ENCODE data around the gene ANKRD60.

The ANKRD60 gene

GRCh38 chr20:58256307-58256706 is 27.9 kb upstream of the ANKRD60 start:
- Histone ChIP-seq H3K9me3 (ENCODE audit: control insufficient read depth, low read length) (no peaks in the 10 kb centered on the region), H3K9ac (no peak overlapping the region), H2AFZ (no peak overlapping the region), H3K27me3 (ENCODE audit: control insufficient read depth, insufficient read depth, low read length) (no peaks in the 10 kb centered on the region), H3K4me3 (ENCODE audit: low read depth, low read length) (no peak overlapping the region), H3K79me2 (no peaks in the 10 kb centered on the region), H3K4me1 (no peaks in the 10 kb centered on the region), H3K36me3 (ENCODE audit: control insufficient read depth, insufficient read depth, low read length) (no peaks in the 10 kb centered on the region), H3K27ac (no peak overlapping the region), H3K4me2 (ENCODE audit: low read length) (no peak overlapping the region)
- no peak for TF ChIP-seq CTCF (IDR thresholded peaks at IDR 0.05)

GRCh38 chr20:58254890-58255289 is 26.4 kb upstream of the ANKRD60 start:
- H3K9me3 ChIP-seq (ENCODE audit: control insufficient read depth, low read length), result no peaks in the 10 kb centered on the region
- H3K4me3 ChIP-seq (ENCODE audit: low read depth, low read length), result no peak overlapping the region
- H3K79me2 ChIP-seq, result no peaks in the 10 kb centered on the region
- H3K4me1 ChIP-seq, result no peaks in the 10 kb centered on the region
- no peaks in the 10 kb centered on the region for H3K27me3 ChIP-seq (ENCODE audit: control insufficient read depth, insufficient read depth, low read length)
- no peak overlapping the region for H3K4me2 ChIP-seq (ENCODE audit: low read length)
- TF ChIP-seq CTCF (IDR thresholded peaks at IDR 0.05), result no peak
- H3K9ac ChIP-seq, result no peak overlapping the region
- H2AFZ ChIP-seq, result no peak overlapping the region
- H3K27ac ChIP-seq, result no peak overlapping the region
- no peaks in the 10 kb centered on the region for H3K36me3 ChIP-seq (ENCODE audit: control insufficient read depth, insufficient read depth, low read length)

GRCh38 chr20:58251979-58252591 is 23.6 kb upstream of the ANKRD60 start:
- Histone ChIP-seq H3K27ac (no peak overlapping the region), H3K4me3 (ENCODE audit: low read depth, low read length) (no peak overlapping the region), H3K9me3 (ENCODE audit: control insufficient read depth, low read length) (no peaks in the 10 kb centered on the region), H3K9ac (no peak overlapping the region), H3K4me2 (ENCODE audit: low read length) (no peak overlapping the region), H3K36me3 (ENCODE audit: control insufficient read depth, insufficient read depth, low read length) (no peaks in the 10 kb centered on the region), H3K27me3 (ENCODE audit: control insufficient read depth, insufficient read depth, low read length) (no peaks in the 10 kb centered on the region), H3K4me1 (no peaks in the 10 kb centered on the region), H2AFZ (no peak overlapping the region), H3K79me2 (no peaks in the 10 kb centered on the region)
- TF ChIP-seq CTCF (IDR thresholded peaks at IDR 0.05), result no peak

- no peaks in the 10 kb centered on the region for H3K36me3 ChIP-seq (ENCODE audit: control insufficient read depth, insufficient read depth, low read length)
- no peak overlapping the region for H2AFZ ChIP-seq
- H3K4me1 ChIP-seq, result no peaks in the 10 kb centered on the region
- no peaks in the 10 kb centered on the region for H3K9me3 ChIP-seq (ENCODE audit: control insufficient read depth, low read length)
- H3K27me3 ChIP-seq (ENCODE audit: control insufficient read depth, insufficient read depth, low read length), result no peaks in the 10 kb centered on the region
- H3K4me3 ChIP-seq (ENCODE audit: low read depth, low read length), result no peak overlapping the region
- H3K27ac ChIP-seq, result no peak overlapping the region
- no peak overlapping the region for H3K9ac ChIP-seq
- H3K79me2 ChIP-seq, result no peaks in the 10 kb centered on the region
- TF ChIP-seq CTCF (IDR thresholded peaks at IDR 0.05), result no peak
- H3K4me2 ChIP-seq (ENCODE audit: low read length), result no peak overlapping the region
Measured at GRCh38 chr20:58251348-58251978, 23.0 kb upstream of the ANKRD60 start.

GRCh38 chr20:58246346-58246745 is 17.9 kb upstream of the ANKRD60 start:
- no peak overlapping the region for H3K9ac ChIP-seq
- H3K79me2 ChIP-seq, result no peaks in the 10 kb centered on the region
- H3K4me3 ChIP-seq (ENCODE audit: low read depth, low read length), result no peak overlapping the region
- no peaks in the 10 kb centered on the region for H3K36me3 ChIP-seq (ENCODE audit: control insufficient read depth, insufficient read depth, low read length)
- no peak overlapping the region for H2AFZ ChIP-seq
- TF ChIP-seq CTCF (IDR thresholded peaks at IDR 0.05), result peak; percentile 9
- no peaks in the 10 kb centered on the region for H3K4me1 ChIP-seq
- no peak overlapping the region for H3K4me2 ChIP-seq (ENCODE audit: low read length)
- H3K27me3 ChIP-seq (ENCODE audit: control insufficient read depth, insufficient read depth, low read length), result no peaks in the 10 kb centered on the region
- no peaks in the 10 kb centered on the region for H3K9me3 ChIP-seq (ENCODE audit: control insufficient read depth, low read length)
- no peak overlapping the region for H3K27ac ChIP-seq
